ENCODE data around the gene OTUD3. TPM values are rescaled to one million over a fixed set of nuclear protein-coding genes. Genes with fewer than 3 reads are reported as not detected.
A peak's percentile ranks its signal among the peaks of the same experiment; 100 is the strongest.

OTUD3 gene
- total and polyA plus RNA-seq, 2 of the 13 experiments (the other 11 are each of a cell fraction or from before 2014, with no cell fraction given), result 5.2 to 7.5 TPM

GRCh38 chr1:19864570-19865160 lies 17.5 kb upstream of the OTUD3 start:
- BruUV-seq (replicated peaks), result no TSS peak
- H3K4me2 ChIP-seq (ENCODE audit: low read depth, low read length), result no peak overlapping the region
- no peaks in the 10 kb centered on the region; the same call in 1 of the 2 replicates for H3K9me3 ChIP-seq (ENCODE audit: low read length)
- TF ChIP-seq ZNF629 (CRISPR knock-in tag; conservative IDR thresholded peaks at IDR 0.05), result peak; percentile 52; the same call in 1 of the 2 replicates
- TF ChIP-seq HNRNPLL (IDR thresholded peaks at IDR 0.05; ENCODE audit: low read depth, low read length, poor library complexity, severe bottlenecking), result no peak
- TF ChIP-seq, protein P1, sequence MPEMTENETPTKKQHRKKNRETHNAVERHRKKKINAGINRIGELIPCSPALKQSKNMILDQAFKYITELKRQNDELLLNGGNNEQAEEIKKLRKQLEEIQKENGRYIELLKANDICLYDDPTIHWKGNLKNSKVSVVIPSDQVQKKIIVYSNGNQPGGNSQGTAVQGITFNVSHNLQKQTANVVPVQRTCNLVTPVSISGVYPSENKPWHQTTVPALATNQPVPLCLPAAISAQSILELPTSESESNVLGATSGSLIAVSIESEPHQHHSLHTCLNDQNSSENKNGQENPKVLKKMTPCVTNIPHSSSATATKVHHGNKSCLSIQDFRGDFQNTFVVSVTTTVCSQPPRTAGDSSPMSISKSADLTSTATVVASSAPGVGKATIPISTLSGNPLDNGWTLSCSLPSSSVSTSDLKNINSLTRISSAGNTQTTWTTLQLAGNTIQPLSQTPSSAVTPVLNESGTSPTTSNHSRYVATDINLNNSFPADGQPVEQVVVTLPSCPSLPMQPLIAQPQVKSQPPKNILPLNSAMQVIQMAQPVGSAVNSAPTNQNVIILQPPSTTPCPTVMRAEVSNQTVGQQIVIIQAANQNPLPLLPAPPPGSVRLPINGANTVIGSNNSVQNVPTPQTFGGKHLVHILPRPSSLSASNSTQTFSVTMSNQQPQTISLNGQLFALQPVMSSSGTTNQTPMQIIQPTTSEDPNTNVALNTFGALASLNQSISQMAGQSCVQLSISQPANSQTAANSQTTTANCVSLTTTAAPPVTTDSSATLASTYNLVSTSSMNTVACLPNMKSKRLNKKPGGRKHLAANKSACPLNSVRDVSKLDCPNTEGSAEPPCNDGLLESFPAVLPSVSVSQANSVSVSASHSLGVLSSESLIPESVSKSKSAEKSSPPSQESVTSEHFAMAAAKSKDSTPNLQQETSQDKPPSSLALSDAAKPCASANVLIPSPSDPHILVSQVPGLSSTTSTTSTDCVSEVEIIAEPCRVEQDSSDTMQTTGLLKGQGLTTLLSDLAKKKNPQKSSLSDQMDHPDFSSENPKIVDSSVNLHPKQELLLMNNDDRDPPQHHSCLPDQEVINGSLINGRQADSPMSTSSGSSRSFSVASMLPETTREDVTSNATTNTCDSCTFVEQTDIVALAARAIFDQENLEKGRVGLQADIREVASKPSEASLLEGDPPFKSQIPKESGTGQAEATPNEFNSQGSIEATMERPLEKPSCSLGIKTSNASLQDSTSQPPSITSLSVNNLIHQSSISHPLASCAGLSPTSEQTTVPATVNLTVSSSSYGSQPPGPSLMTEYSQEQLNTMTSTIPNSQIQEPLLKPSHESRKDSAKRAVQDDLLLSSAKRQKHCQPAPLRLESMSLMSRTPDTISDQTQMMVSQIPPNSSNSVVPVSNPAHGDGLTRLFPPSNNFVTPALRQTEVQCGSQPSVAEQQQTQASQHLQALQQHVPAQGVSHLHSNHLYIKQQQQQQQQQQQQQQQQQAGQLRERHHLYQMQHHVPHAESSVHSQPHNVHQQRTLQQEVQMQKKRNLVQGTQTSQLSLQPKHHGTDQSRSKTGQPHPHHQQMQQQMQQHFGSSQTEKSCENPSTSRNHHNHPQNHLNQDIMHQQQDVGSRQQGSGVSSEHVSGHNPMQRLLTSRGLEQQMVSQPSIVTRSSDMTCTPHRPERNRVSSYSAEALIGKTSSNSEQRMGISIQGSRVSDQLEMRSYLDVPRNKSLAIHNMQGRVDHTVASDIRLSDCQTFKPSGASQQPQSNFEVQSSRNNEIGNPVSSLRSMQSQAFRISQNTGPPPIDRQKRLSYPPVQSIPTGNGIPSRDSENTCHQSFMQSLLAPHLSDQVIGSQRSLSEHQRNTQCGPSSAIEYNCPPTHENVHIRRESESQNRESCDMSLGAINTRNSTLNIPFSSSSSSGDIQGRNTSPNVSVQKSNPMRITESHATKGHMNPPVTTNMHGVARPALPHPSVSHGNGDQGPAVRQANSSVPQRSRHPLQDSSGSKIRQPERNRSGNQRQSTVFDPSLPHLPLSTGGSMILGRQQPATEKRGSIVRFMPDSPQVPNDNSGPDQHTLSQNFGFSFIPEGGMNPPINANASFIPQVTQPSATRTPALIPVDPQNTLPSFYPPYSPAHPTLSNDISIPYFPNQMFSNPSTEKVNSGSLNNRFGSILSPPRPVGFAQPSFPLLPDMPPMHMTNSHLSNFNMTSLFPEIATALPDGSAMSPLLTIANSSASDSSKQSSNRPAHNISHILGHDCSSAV (CRISPR knock-in tag; IDR thresholded peaks at IDR 0.05; ENCODE audit: borderline replicate concordance), result no peak
- intact Hi-C loops (cut with micrococcal nuclease; ENCODE audit: unreplicated experiment), result no loop called here
- no peak overlapping the region for H3K27ac ChIP-seq (ENCODE audit: extremely low read length, insufficient read depth, low read length)
- ATAC-seq (no peak), FAIRE-seq (no peak), DNase-seq (ENCODE audit: low spot score) (no peak)
- H3K79me2 ChIP-seq (ENCODE audit: insufficient read depth, low read length), result no peaks in the 10 kb centered on the region
- no peaks in the 10 kb centered on the region for H3K36me3 ChIP-seq (replicated peaks in 1 of 2; ENCODE audit: control insufficient read depth in 1 of 2, insufficient read depth in 2 of 2, low read length in 2 of 2)
- H4K20me1 ChIP-seq (ENCODE audit: insufficient read depth, low read length), result no peaks in the 10 kb centered on the region
- 0 out of 5 replicates have a peak, but pooled peaks cover 0 to 3% of the 10 kb centered on the region in 2 experiments for H3K27me3 ChIP-seq (ENCODE audit: control insufficient read depth in 1 of 2, insufficient read depth in 2 of 2, low read length in 2 of 2)
- no peak overlapping the region for H3K9ac ChIP-seq (ENCODE audit: insufficient read depth, low read depth, low read length)
- ChIA-PET POLR2A (no interaction called here), CTCF (ENCODE audit: low intra/inter-chr PET ratio, low total read pairs) (no interaction called here)
- in situ Hi-C loops (cut with HindIII; ENCODE audit: extremely low pct_ligation_motif_present, low pct_unique_long_range_greater_than_20kb), result loop anchor here (5.0 kb wide), 1 partner anchor 102 kb away; no protein-coding TSS in a partner anchor
- H3K4me1 ChIP-seq (ENCODE audit: insufficient read depth, low read length), result peaks cover 29% of the 10 kb centered on the region
- 42% methylated on average over 1 of the region's 1 CpG for WGBS (ENCODE audit: low lambda C conversion rate)
- H2AFZ ChIP-seq (ENCODE audit: low read length), result no peak overlapping the region
- H3K4me3 ChIP-seq (replicated peaks in 1 of 3; ENCODE audit: insufficient read depth in 1 of 3, low read depth in 2 of 3, low read length in 3 of 3), result no peak overlapping the region
